Adrenal gland (tissue), 12 donors: ENCODE measurements around the gene TXNRD2. TPM values are rescaled to one million over a fixed set of nuclear protein-coding genes. Genes with fewer than 3 reads are reported as not detected.

Experiments
- DNase-seq, 7 donors: peaks; one replicate each; pipeline ENCODE4 v3.0.0-alpha.2; 2019 to 2020
- H3K27ac ChIP-seq, 5 donors: fragments of 200-600 bp; sonication (generic) in 4 of 5; 1 replicate in 3 of 5; 2 replicates in 2 of 5; pipeline versions ENCODE4 v1.5.1 to v1.8.0; 2016 to 2020; ENCODE audit warnings: mild to moderate bottlenecking in 1 of 5
- H3K27me3 ChIP-seq: fragments of 200-600 bp; 2 replicates; pipeline ENCODE4 v1.8.0; 2021
- H3K36me3 ChIP-seq, 2 donors: fragments of 200-600 bp; replicated peaks in 1 of 2; 1 replicate in 1 of 2; 2 replicates in 1 of 2; pipeline versions ENCODE4 v1.5.1 to v1.8.0; 2018 to 2022
- H3K4me1 ChIP-seq, 2 donors: fragments of 200-600 bp; replicated peaks in 1 of 2; 1 replicate in 1 of 2; 2 replicates in 1 of 2; pipeline versions ENCODE4 v1.5.1 to v1.8.0; 2018 to 2021
- H3K4me3 ChIP-seq, 4 donors: fragments of 200-600 bp; sonication (generic) in 3 of 4; one replicate each; pipeline ENCODE4 v1.5.1; 2016 to 2018
- H3K9me3 ChIP-seq, 3 donors: fragments of 200-600 bp; sonication (generic) in 1 of 3; replicated peaks in 1 of 3; 1 replicate in 2 of 3; 2 replicates in 1 of 3; pipeline versions ENCODE4 v1.5.1 to v1.8.0; 2016 to 2021
- POLR2A ChIP-seq, 2 donors: fragments of 450-650 bp; IDR thresholded peaks; one replicate each; pipeline ENCODE4 v1.6.1; 2017; ENCODE audit warnings: antibody characterized with exemption in 2 of 2, mild to moderate bottlenecking in 2 of 2, moderate library complexity in 1 of 2
- WGBS, 4 donors: extraction: QIAGEN DNeasy Blood & Tissue Kit in 2 of 4; methylation state at CpG; one replicate each; pipeline versions ENCODE4 v1.1.5 to v1.1.7; 2013 to 2017; 5-methylcytosine and 5-hydroxymethylcytosine counted together
- intact Hi-C, 2 donors: fragments of 100-400 bp; cut with DNase I; formaldehyde crosslinking; loops; one replicate each; pipeline versions ENCODE4 v1.14.1 to v1.15.0; 2022 to 2023
- polyA plus RNA-seq, 3 donors: library from polyadenylated mRNA; stranded (reverse); fragments of 200-250 nt in 2 of 3; fragments of 350-450 nt in 1 of 3; fragmentation: Illumina TruSeq in 1 of 3; extraction: RNeasy Lipid Tissue Mini Kit (QIAGEN cat#74804) in 1 of 3; gene quantifications; one replicate each; pipeline ENCODE4 v1.2.3, GENCODE V29; 2013 to 2014
- total RNA-seq, 9 donors: library from RNA; depleted of rRNA in 4 of 9; stranded (reverse); fragments of >200 nt in 4 of 9; fragments of 120-200 nt in 1 of 9; fragmentation: NEBNext Ultra II Directional in 1 of 9; extraction: Animal tissue kit (Norgen Biotek cat#: 25700) in 1 of 9; gene quantifications; one replicate each; pipeline versions ENCODE4 v1.1.0 to v1.2.4, GENCODE V29; 2013 to 2023
- TF ChIP-seq, protein P1 (sequence below), 6 experiments: fragments of 450-650 bp in 4 of 6; fragments of 200-600 bp in 2 of 6; sonication (generic) in 1 of 6; IDR thresholded peaks; 1 replicate in 5 of 6; 2 replicates in 1 of 6; pipeline versions ENCODE4 v1.5.1 to v1.8.0; 2016 to 2021; ENCODE audit warnings: antibody characterized with exemption in 6 of 6, mild to moderate bottlenecking in 2 of 6, moderate library complexity in 1 of 6
- donor health status: healthy with polysubstance abuse.
- donor health status: Bipolar disorder and iron deficiency.
- donor health status: DM: yes; HTN: yes; CAD: no.
- donor health status: DM: no; HTN: no; CAD: no.
- donor health status: DM: no; HTN: no; CAD: no.
- donor health status: DM: yes; HTN: yes; CAD: no.

TXNRD2 gene
- total and polyA plus RNA-seq, 12 donors = 39.6 to 171 (median 59.5) TPM

- H3K36me3 ChIP-seq = peaks cover 0 to 63% of the 10 kb centered on the region in 2 donors
Observed at GRCh38 chr22:19914201-19914943, 27.2 kb downstream of the TXNRD2 start.

DNA sequence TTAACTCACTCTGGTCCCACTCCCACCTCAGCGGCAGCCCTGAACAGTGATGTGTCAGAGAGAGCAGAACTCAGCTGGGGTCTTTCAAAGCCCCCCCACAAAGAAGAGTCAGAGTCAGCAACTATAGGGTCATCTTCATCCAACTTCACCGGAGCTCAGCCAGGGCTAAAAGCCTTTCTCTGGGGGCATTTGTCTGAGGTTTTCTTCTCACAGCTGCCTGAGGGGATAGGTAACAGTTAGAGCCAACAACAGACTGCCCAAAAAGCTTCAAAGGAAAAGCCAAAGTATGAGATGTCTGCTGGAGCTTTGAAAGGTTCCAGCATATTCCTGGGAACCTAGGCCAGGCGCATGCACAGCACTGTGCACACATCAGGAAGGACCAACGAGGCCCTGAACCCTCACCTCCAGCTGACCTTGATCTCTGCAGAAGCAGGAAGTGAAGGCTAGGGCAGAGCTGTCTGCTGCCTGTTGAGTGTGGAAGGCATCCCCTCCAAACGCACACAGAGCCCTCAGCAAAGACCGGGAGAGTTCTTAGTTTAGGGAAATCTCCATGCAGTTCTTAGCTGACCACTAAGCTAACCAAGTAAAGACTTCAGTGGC is 28.2 kb downstream of the TXNRD2 start:
- H3K9me3 ChIP-seq = no peaks in the 10 kb centered on the region
- H3K27me3 ChIP-seq = no peaks in the 10 kb centered on the region
- no peak for TF ChIP-seq POLR2A (IDR thresholded peaks at IDR 0.05)
- TF ChIP-seq, protein P1, sequence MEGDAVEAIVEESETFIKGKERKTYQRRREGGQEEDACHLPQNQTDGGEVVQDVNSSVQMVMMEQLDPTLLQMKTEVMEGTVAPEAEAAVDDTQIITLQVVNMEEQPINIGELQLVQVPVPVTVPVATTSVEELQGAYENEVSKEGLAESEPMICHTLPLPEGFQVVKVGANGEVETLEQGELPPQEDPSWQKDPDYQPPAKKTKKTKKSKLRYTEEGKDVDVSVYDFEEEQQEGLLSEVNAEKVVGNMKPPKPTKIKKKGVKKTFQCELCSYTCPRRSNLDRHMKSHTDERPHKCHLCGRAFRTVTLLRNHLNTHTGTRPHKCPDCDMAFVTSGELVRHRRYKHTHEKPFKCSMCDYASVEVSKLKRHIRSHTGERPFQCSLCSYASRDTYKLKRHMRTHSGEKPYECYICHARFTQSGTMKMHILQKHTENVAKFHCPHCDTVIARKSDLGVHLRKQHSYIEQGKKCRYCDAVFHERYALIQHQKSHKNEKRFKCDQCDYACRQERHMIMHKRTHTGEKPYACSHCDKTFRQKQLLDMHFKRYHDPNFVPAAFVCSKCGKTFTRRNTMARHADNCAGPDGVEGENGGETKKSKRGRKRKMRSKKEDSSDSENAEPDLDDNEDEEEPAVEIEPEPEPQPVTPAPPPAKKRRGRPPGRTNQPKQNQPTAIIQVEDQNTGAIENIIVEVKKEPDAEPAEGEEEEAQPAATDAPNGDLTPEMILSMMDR (IDR thresholded peaks at IDR 0.05) = no peak
- no peak for DNase-seq
- intact Hi-C loops = loop anchor here in 1 of 2 donors (5.0 kb wide), 1 partner anchor 181 kb away; no protein-coding TSS in a partner anchor
- no peak overlapping the region for H3K4me3 ChIP-seq
- WGBS, 4 donors = 88 to 93% (median 88%) methylated on average over 5 to 6 of the region's 6 CpGs
- no peak overlapping the region for H3K27ac ChIP-seq
- peaks cover 0 to 55% of the 10 kb centered on the region in 2 donors for H3K36me3 ChIP-seq
- no peaks in the 10 kb centered on the region for H3K4me1 ChIP-seq

More at GRCh38 chr22:19914201-19914943, 27.2 kb downstream of the TXNRD2 start:
- no peak for DNase-seq
- no peaks in the 10 kb centered on the region for H3K27me3 ChIP-seq
- H3K4me3 ChIP-seq = no peak overlapping the region
- H3K9me3 ChIP-seq = no peaks in the 10 kb centered on the region
- intact Hi-C loops = loop anchor here in 1 of 2 donors (5.0 kb wide), 1 partner anchor 182 kb away; no protein-coding TSS in a partner anchor
- no peak overlapping the region for H3K27ac ChIP-seq
- TF ChIP-seq, protein P1 (IDR thresholded peaks at IDR 0.05) = no peak
- TF ChIP-seq POLR2A (IDR thresholded peaks at IDR 0.05) = no peak
- no peaks in the 10 kb centered on the region for H3K4me1 ChIP-seq
- 93 to 98% (median 95%) methylated on average over 9 of the region's 9 CpGs for WGBS, 4 donors

GRCh38 chr22:19912271-19912999 is 29.2 kb downstream of the TXNRD2 start:
- TF ChIP-seq, protein P1 (IDR thresholded peaks at IDR 0.05) = no peak
- no peak for TF ChIP-seq POLR2A (IDR thresholded peaks at IDR 0.05)
- no peaks in the 10 kb centered on the region for H3K9me3 ChIP-seq
- peaks cover 0 to 44% of the 10 kb centered on the region in 2 donors for H3K36me3 ChIP-seq
- no peak overlapping the region for H3K27ac ChIP-seq
- no peaks in the 10 kb centered on the region for H3K27me3 ChIP-seq
- intact Hi-C loops = loop anchor here in 1 of 2 donors (5.0 kb wide), 1 partner anchor 180 kb away; no protein-coding TSS in a partner anchor
- WGBS, 4 donors = 67 to 88% (median 85%) methylated on average over 7 to 20 of the region's 20 CpGs
- H3K4me1 ChIP-seq = no peaks in the 10 kb centered on the region
- no peak for DNase-seq
- no peak overlapping the region for H3K4me3 ChIP-seq
